ENCODE measurements around the gene GPX8. TPM values are rescaled to one million over a fixed set of nuclear protein-coding genes. Genes with fewer than 3 reads are reported as not detected.

The GPX8 gene
- total and polyA plus RNA-seq, 4 donors = 0.68 to 1.2 (median 1.0) TPM

DNA sequence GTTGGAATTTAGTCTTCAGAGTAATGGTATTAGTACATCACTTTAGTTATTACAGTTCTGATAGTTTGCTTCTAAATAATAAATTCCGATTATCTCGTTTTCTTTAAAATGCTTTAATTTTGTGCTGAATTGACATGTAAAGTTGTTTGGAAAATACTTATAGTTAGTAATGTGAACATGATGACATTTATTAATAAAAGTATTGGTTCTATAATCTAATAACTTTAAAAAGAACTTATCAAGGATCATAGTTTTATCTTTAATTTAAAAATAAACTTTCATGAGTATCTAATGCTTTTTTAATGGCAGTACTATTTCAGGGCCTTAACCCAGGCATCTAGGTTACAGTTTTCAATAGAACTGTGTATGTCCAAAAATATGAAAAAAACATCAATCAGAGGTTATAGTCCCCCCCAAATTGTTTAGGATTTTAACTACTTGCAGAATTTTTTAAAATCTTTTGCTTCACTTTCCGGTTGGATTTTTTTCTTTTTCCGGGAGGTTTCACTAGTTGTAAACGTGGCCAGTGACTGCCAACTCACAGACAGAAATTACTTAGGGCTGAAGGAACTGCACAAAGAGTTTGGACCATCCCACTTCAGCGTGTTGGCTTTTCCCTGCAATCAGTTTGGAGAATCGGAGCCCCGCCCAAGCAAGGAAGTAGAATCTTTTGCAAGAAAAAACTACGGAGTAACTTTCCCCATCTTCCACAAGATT is 680 bp downstream of the GPX8 start:
- Histone ChIP-seq H3K4me3 (ENCODE audit: low read depth in 1 of 3, low read length in 3 of 3) (peak overlapping the region in 1 of 3 donors; percentile 6), H3K27ac (ENCODE audit: low read depth in 1 of 2, low read length in 2 of 2) (no peak overlapping the region), H3K36me3 (ENCODE audit: control insufficient read depth in 4 of 4, insufficient read depth in 3 of 4, low read depth in 1 of 4, low read length in 3 of 4) (no peaks in the 10 kb centered on the region), H3K4me1 (ENCODE audit: control insufficient read depth in 4 of 4, insufficient read depth in 4 of 4, low read length in 3 of 4) (peaks cover 0 to 4% (median 0%) of the 10 kb centered on the region in 4 donors), H3K27me3 (ENCODE audit: control insufficient read depth in 4 of 4, insufficient read depth in 4 of 4, low read length in 3 of 4) (no peaks in the 10 kb centered on the region), H3K9ac (ENCODE audit: low read depth in 1 of 2, low read length in 2 of 2) (peak overlapping the region in 1 of 2 donors; percentile 28), H3K9me3 (ENCODE audit: control insufficient read depth in 4 of 4, low read length in 3 of 4) (no peaks in the 10 kb centered on the region)
- TF ChIP-seq FOXA2 (IDR thresholded peaks at IDR 0.05) (no peak), HNF4G (IDR thresholded peaks at IDR 0.05) (no peak), REST (IDR thresholded peaks at IDR 0.05) (no peak), GABPA (IDR thresholded peaks at IDR 0.05 in 1 of 2, conservative IDR thresholded peaks at IDR 0.05 in 1 of 2) (no peak), MAX (IDR thresholded peaks at IDR 0.05) (no peak)
- DNase-seq (ENCODE audit: low spot score) = no peak
- WGBS = 30% methylated on average over 9 of the region's 9 CpGs

GRCh38 chr5:55162666-55163065 is 2.7 kb downstream of the GPX8 start:
- Histone ChIP-seq H3K27ac (ENCODE audit: low read depth in 1 of 2, low read length in 2 of 2) (no peak overlapping the region), H3K9ac (ENCODE audit: low read depth in 1 of 2, low read length in 2 of 2) (no peak overlapping the region), H3K4me3 (ENCODE audit: low read depth in 1 of 3, low read length in 3 of 3) (no peak overlapping the region), H3K36me3 (ENCODE audit: control insufficient read depth in 4 of 4, insufficient read depth in 3 of 4, low read depth in 1 of 4, low read length in 3 of 4) (no peaks in the 10 kb centered on the region), H3K4me1 (ENCODE audit: control insufficient read depth in 4 of 4, insufficient read depth in 4 of 4, low read length in 3 of 4) (peaks cover 0 to 4% (median 0%) of the 10 kb centered on the region in 4 donors), H3K9me3 (ENCODE audit: control insufficient read depth in 4 of 4, low read length in 3 of 4) (no peaks in the 10 kb centered on the region), H3K27me3 (ENCODE audit: control insufficient read depth in 4 of 4, insufficient read depth in 4 of 4, low read length in 3 of 4) (no peaks in the 10 kb centered on the region)
- DNase-seq (ENCODE audit: low spot score) = no peak
- WGBS = 83% methylated on average over 4 of the region's 4 CpGs
- TF ChIP-seq RXRA (IDR thresholded peaks at IDR 0.05) = no peak
- no peak for TF ChIP-seq SP1 (IDR thresholded peaks at IDR 0.05)
- TF ChIP-seq TAF1 (conservative IDR thresholded peaks at IDR 0.05) = no peak

DNA sequence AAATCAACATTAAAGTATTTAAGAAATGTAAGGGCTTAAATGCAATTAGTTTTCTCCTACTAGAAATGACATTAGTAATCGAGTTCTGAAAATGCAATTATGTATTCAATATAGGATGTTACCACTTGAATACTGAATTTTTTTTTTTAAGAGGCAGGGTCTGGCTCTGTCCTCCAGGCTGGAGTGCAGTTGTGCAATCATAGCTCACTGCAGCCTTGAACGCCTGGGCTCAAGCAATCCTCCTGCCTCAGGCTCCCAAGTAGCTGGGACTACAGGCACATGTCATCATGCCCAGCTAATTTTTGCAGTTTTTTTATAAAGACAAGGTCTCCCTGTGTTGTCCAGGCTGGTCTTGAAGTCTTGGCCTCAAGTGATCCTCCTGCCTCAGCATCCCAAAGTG is 11.5 kb downstream of the GPX8 start:
- TF ChIP-seq ZBTB33 (IDR thresholded peaks at IDR 0.05) (no peak), FOXA2 (IDR thresholded peaks at IDR 0.05) (no peak), SP1 (IDR thresholded peaks at IDR 0.05) (no peak), JUND (IDR thresholded peaks at IDR 0.05) (no peak)
- TF ChIP-seq, protein P1, sequence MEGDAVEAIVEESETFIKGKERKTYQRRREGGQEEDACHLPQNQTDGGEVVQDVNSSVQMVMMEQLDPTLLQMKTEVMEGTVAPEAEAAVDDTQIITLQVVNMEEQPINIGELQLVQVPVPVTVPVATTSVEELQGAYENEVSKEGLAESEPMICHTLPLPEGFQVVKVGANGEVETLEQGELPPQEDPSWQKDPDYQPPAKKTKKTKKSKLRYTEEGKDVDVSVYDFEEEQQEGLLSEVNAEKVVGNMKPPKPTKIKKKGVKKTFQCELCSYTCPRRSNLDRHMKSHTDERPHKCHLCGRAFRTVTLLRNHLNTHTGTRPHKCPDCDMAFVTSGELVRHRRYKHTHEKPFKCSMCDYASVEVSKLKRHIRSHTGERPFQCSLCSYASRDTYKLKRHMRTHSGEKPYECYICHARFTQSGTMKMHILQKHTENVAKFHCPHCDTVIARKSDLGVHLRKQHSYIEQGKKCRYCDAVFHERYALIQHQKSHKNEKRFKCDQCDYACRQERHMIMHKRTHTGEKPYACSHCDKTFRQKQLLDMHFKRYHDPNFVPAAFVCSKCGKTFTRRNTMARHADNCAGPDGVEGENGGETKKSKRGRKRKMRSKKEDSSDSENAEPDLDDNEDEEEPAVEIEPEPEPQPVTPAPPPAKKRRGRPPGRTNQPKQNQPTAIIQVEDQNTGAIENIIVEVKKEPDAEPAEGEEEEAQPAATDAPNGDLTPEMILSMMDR (IDR thresholded peaks at IDR 0.05; ENCODE audit: low read depth, low read length, missing input control) = no peak
- TF ChIP-seq, protein P2, sequence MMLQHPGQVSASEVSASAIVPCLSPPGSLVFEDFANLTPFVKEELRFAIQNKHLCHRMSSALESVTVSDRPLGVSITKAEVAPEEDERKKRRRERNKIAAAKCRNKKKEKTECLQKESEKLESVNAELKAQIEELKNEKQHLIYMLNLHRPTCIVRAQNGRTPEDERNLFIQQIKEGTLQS (IDR thresholded peaks at IDR 0.05) = no peak
- H3K27me3 ChIP-seq (ENCODE audit: control insufficient read depth in 4 of 4, insufficient read depth in 4 of 4, low read length in 3 of 4) = peaks cover 0 to 10% (median 3%) of the 10 kb centered on the region in 4 donors
- peaks cover 8 to 29% (median 25%) of the 10 kb centered on the region in 4 donors for H3K4me1 ChIP-seq (ENCODE audit: control insufficient read depth in 4 of 4, insufficient read depth in 4 of 4, low read length in 3 of 4)
- no peaks in the 10 kb centered on the region for H3K36me3 ChIP-seq (ENCODE audit: control insufficient read depth in 4 of 4, insufficient read depth in 3 of 4, low read depth in 1 of 4, low read length in 3 of 4)
- H3K27ac ChIP-seq (ENCODE audit: low read depth in 1 of 2, low read length in 2 of 2) = no peak overlapping the region
- no peak for DNase-seq (ENCODE audit: low spot score)
- H3K4me3 ChIP-seq (ENCODE audit: low read depth in 1 of 3, low read length in 3 of 3) = no peak overlapping the region
- H3K9ac ChIP-seq (ENCODE audit: low read depth in 1 of 2, low read length in 2 of 2) = no peak overlapping the region
- 14% methylated on average over 2 of the region's 2 CpGs for WGBS
- no peaks in the 10 kb centered on the region for H3K9me3 ChIP-seq (ENCODE audit: control insufficient read depth in 4 of 4, low read length in 3 of 4)

All from liver (tissue), 9 donors.